Activated naive CD4-positive, alpha-beta T cell treated with anti-CD3 and anti-CD28 coated beads, Interleukin-2, amount 50 U/mL, for 72 hours (primary cell): ENCODE data around the gene PAM. TPM values are rescaled to one million over a fixed set of nuclear protein-coding genes. Genes with fewer than 3 reads are reported as not detected.
A peak's percentile ranks its signal among the peaks of the same experiment; 100 is the strongest.
"Not testable (repeated sequence)": the region's sequence is repeated elsewhere in the genome, so short reads cannot be mapped to it uniquely, and the experiment has no call there.

Experiments
- ATAC-seq, 2 donors: fragments of 150-1000 bp; cut with Tn5 transposase; 2 replicates each; pipeline ENCODE4 v1.10.0; 2021; ENCODE audit warnings: mild to moderate bottlenecking in 2 of 2, moderate library complexity in 2 of 2
- DNase-seq, 2 donors: peaks; one replicate each; pipeline ENCODE4 v3.0.0; 2021 to 2022; ENCODE audit warnings: low spot score in 2 of 2
- H3K27ac Mint-ChIP-seq, 2 donors: one replicate each; pipeline ENCODE4 v1.8.0; 2022; ENCODE audit warnings: mild to moderate bottlenecking in 2 of 2, mixed read lengths in 2 of 2
- H3K36me3 Mint-ChIP-seq, 2 donors: one replicate each; pipeline ENCODE4 v1.8.0; 2022; ENCODE audit warnings: mixed read lengths in 2 of 2
- H3K9me3 Mint-ChIP-seq, 2 donors: one replicate each; pipeline ENCODE4 v1.8.0; 2022; ENCODE audit warnings: mixed read lengths in 2 of 2
- total RNA-seq, 2 donors: library from RNA; stranded (reverse); gene quantifications; one replicate each; pipeline ENCODE4 v1.2.3, GENCODE V29; 2022

PAM gene
- total RNA-seq, 2 donors from 2014 or later = 14.2 to 88.0 TPM

DNA sequence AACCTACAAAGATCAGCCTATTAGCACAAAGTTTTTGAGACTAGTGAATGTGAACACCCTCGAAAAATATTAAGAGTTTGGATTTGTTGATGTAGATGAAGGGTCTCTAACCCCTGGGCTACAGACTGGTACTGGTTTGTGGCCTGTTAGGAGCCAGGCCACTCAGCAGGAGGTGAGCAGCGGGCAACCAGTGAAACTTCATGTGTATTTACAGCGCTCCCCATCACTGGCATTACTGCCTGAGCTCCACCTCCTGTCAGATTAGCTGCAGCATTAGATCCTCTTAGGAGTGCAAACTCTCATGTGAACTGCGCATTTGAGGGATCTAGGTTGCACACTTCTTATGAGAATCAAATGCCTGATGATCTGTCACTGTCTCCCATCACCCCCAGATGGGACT lies 11.2 kb upstream of the PAM start:
- H3K9me3 Mint-ChIP-seq = no peaks in the 10 kb centered on the region
- DNase-seq (no peak), ATAC-seq (no peak)
- no peak overlapping the region for H3K27ac Mint-ChIP-seq
- peaks cover 0 to 6% of the 10 kb centered on the region in 2 donors for H3K36me3 Mint-ChIP-seq

- Mint-ChIP-seq H3K27ac (no peak overlapping the region), H3K9me3 (no peaks in the 10 kb centered on the region)
- ATAC-seq = peak; percentile 18 to 79
These were observed 7.5 kb upstream of the PAM start for GRCh38 chr5:102747386-102748166.

DNA sequence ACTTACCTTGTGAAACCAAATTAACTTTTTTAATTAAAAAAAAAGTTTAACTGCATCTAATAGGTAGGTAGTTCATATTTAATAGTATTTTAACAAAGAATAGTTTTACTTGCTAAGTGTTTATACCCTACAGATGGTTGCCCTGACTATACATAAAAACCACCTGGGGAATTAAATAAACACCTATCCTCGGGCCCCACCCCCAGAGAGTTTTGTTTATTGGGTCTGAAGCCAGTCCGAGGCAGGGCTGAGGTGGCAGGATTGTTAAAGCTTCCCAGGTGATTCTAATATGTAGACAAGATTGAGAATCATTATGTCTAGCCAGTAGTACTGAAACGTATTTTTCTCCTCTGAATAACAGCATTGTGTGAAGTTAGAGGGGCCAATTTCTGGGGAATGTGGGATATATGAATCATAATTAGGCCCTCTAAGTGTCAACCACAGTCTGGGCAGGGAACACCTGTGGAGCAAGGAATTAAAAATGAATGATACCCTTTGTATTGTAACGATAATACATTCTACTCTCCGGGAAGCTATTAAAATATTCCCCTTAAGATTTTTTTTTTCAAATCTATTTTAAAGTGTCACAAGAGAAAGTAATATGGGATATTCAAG lies 5.6 kb upstream of the PAM start:
- ATAC-seq = no peak
- no peak for DNase-seq
- H3K27ac Mint-ChIP-seq = no peak overlapping the region
- peaks cover 3 to 6% of the 10 kb centered on the region in 2 donors for H3K9me3 Mint-ChIP-seq
- H3K36me3 Mint-ChIP-seq = peaks cover 16 to 31% of the 10 kb centered on the region in 2 donors

More at GRCh38 chr5:102747386-102748166, 7.5 kb upstream of the PAM start:
- peaks cover 2 to 16% of the 10 kb centered on the region in 2 donors for H3K36me3 Mint-ChIP-seq
- DNase-seq = no peak

DNA sequence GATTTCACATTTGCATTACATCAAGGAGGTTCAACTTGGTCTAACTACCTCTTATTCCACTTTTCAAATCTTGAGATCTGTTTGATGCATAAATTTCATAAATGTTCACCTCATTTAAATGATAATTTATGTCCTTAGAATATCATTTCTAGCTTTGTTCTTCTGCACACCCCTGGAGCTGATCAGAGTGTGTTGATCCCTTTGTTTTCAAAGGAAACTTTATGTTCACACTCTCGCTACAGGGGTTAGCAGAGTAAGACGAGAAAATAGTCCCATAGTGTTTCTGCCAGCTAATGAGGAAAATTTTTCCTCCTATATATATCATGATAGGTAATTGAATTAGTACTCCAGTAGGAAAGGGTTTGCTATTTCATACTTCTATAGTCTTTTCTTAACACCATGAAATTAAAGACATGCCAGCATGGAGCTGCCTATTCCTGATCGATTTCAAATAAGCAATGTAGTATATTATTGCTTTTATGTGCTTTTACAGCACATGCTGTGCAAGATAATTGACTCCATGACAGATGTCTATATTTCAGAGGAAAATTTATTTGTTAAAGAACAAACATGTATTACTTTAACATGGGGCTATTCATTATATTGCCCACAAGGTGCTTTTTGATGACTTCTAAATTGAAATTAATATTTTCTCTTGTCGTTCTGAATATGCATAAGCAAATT lies 4.8 kb upstream of the PAM start:
- peaks cover 3 to 6% of the 10 kb centered on the region in 2 donors for H3K9me3 Mint-ChIP-seq
- peaks cover 17 to 31% of the 10 kb centered on the region in 2 donors for H3K36me3 Mint-ChIP-seq
- no peak for DNase-seq
- H3K27ac Mint-ChIP-seq = no peak overlapping the region
- no peak for ATAC-seq

- not testable (repeated sequence) for ATAC-seq, H3K27ac Mint-ChIP-seq, DNase-seq, H3K9me3 Mint-ChIP-seq
- peaks cover 26 to 39% of the 10 kb centered on the region in 2 donors for H3K36me3 Mint-ChIP-seq
These were observed 3.2 kb upstream of the PAM start for GRCh38 chr5:102751903-102752376.

GRCh38 chr5:102753889-102754766 lies 977 bp upstream of the PAM start:
- ATAC-seq (no peak), DNase-seq (no peak)
- Mint-ChIP-seq H3K36me3 (peaks cover 26 to 34% of the 10 kb centered on the region in 2 donors), H3K9me3 (peaks cover 3 to 6% of the 10 kb centered on the region in 2 donors), H3K27ac (peak overlapping the region; percentile 96 to 97)

DNA sequence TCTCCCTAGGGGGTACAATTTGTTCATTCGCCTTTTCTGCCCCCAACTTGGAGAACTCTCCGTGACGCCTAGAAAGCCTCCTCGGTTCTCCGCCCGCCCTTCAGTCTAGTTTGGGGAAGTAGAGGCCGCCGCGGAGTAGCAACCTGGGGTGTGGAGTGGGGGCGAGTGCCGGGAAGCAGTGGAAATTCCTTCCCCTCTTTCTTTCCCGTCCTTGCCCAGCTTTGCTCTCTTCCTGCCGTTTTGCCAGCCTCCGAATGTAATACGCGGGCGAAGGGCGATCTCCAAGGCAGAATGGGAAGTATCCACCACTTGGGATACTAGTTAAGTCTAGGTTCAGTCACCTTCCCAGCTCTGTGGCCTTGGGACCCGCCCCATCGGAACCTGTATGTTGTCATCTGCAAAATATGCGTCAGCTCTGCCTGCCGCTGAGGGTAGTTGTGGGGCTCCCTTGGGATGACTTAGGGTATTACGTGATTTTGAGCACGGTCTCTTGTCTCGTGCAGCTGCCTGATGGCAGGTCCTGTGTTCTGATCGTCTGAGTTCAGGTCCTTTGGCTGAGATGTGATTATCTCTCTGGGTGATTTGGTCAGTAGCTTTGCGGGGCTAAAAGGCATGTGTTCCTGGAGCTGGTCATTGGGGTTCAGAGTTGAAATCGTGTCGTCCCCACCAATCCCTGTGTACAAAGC lies 724 bp downstream of the PAM start:
- Mint-ChIP-seq H3K9me3 (peaks cover 3 to 6% of the 10 kb centered on the region in 2 donors), H3K27ac (peak overlapping the region; percentile 96 to 100), H3K36me3 (peaks cover 26 to 34% of the 10 kb centered on the region in 2 donors)
- DNase-seq (peak; percentile 75 to 80), ATAC-seq (peak; percentile 82 to 86)

- DNase-seq = no peak
- Mint-ChIP-seq H3K36me3 (peaks cover 16 to 17% of the 10 kb centered on the region in 2 donors), H3K27ac (peak overlapping the region; percentile 10 to 62), H3K9me3 (no peaks in the 10 kb centered on the region)
- no peak for ATAC-seq
These were observed 3.5 kb downstream of the PAM start for GRCh38 chr5:102758576-102758975.

DNA sequence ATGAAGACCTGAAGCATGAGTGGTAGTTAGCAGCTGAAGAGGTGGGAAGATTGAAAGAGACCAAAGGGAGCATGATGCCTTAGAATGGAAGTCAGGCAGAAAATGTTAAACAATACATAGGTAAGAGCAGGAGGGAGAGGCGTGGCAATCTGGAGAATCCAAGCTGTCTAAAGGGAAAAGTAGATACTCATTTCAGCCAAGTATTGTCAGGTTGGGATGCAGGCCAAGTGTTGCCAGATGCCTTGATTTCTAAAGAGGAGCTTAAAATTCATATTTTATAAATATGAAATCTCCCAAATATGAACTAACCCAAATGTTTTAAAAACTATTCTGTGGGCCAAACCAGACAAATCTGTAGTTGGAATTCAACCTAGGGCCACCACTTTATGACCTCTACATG lies 4.2 kb downstream of the PAM start:
- Mint-ChIP-seq H3K27ac (peak overlapping the region; percentile 0 to 62), H3K36me3 (peaks cover 15 to 17% of the 10 kb centered on the region in 2 donors), H3K9me3 (no peaks in the 10 kb centered on the region)
- DNase-seq (no peak), ATAC-seq (no peak)

GRCh38 chr5:102759700-102760099 lies 4.6 kb downstream of the PAM start:
- H3K27ac Mint-ChIP-seq = peak overlapping the region; percentile 33 to 62
- DNase-seq (no peak), ATAC-seq (no peak)
- H3K9me3 Mint-ChIP-seq = no peaks in the 10 kb centered on the region
- H3K36me3 Mint-ChIP-seq = peaks cover 14 to 15% of the 10 kb centered on the region in 2 donors

GRCh38 chr5:102760815-102761214 lies 5.7 kb downstream of the PAM start:
- no peak for DNase-seq
- H3K36me3 Mint-ChIP-seq = peaks cover 10 to 21% of the 10 kb centered on the region in 2 donors

DNA sequence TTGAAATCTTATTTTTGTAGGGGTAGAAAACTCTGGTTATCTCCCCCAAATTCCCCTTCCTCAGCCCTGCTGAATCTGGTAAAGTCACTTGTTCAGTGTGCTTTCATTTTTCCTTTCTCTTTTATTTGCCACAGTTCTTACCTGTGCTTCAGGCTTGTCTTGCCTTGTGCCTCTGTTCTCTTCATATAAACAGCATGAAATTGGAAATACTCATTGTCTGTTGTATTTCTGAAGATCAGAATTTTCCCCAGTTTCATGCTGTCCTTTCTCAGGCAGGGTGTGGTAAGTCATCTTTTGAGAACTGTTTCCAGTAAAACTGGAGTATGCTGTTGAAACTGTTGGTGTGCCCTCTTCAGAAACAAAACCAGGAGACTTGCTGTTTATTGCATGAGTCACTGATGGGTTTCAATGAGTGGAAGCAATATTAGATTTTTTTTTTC lies 7.0 kb downstream of the PAM start:
- Mint-ChIP-seq H3K9me3 (no peaks in the 10 kb centered on the region), H3K27ac (peak overlapping the region; percentile 83), H3K36me3 (peaks cover 5 to 24% of the 10 kb centered on the region in 2 donors)
- DNase-seq = no peak
- peak; percentile 61 to 81 for ATAC-seq

More at GRCh38 chr5:102760815-102761214, 5.7 kb downstream of the PAM start:
- no peak for ATAC-seq
- peak overlapping the region; percentile 83 to 94 for H3K27ac Mint-ChIP-seq
- no peaks in the 10 kb centered on the region for H3K9me3 Mint-ChIP-seq

GRCh38 chr5:102762562-102763227 lies 7.6 kb downstream of the PAM start:
- peak; percentile 28 to 36 for ATAC-seq
- DNase-seq = no peak
- peaks cover 5 to 25% of the 10 kb centered on the region in 2 donors for H3K36me3 Mint-ChIP-seq
- no peaks in the 10 kb centered on the region for H3K9me3 Mint-ChIP-seq
- peak overlapping the region; percentile 83 to 95 for H3K27ac Mint-ChIP-seq

- H3K36me3 Mint-ChIP-seq = peaks cover 5 to 25% of the 10 kb centered on the region in 2 donors
- peak overlapping the region; percentile 83 to 95 for H3K27ac Mint-ChIP-seq
These were observed 8.6 kb downstream of the PAM start for GRCh38 chr5:102763734-102764133.

More at GRCh38 chr5:102763734-102764133, 8.6 kb downstream of the PAM start:
- no peaks in the 10 kb centered on the region for H3K9me3 Mint-ChIP-seq
- ATAC-seq (no peak), DNase-seq (no peak)
